ENCODE data around the gene C4orf54.

- TF ChIP-seq CTCF (IDR thresholded peaks at IDR 0.05) (no peak), POLR2AphosphoS5 (IDR thresholded peaks at IDR 0.05; ENCODE audit: low read depth, low read length) (no peak)
Measured at GRCh38 chr4:99635601-99636000, 22.0 kb downstream of the C4orf54 start.
